CD4-positive, alpha-beta T cell treated with Interleukin-15 for 4 hours (primary cell): ENCODE data around the gene RAVER1.

Experiments used
- DNase-seq: peaks from one replicate; pipeline ENCODE4 v3.0.0-alpha.2; 2020; ENCODE audit warnings: low spot score

Gene RAVER1

GRCh38 chr19:10269333-10270179 is 63.8 kb downstream of the RAVER1 start:
- peak; percentile 89 for DNase-seq

DNA sequence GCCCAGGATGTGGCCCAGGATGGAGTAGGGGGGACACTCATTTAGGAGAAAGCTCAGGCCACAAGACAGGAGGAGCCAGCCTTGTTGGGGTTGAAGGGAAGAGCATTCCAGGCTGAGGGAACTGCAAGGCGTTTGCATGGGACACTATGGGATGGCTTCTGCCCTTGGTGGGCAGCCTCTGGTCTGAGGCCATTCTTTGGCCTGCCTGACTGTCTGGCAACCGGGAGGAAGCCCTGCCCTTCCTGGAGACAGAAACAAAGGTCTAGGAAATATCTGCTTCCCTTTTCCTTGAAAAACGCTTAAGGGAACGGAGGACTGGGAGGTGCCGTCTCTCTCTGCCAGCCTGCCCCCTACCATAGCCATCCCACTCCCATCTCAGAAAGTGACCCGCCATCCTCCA is 65.3 kb downstream of the RAVER1 start:
- no peak for DNase-seq

DNA sequence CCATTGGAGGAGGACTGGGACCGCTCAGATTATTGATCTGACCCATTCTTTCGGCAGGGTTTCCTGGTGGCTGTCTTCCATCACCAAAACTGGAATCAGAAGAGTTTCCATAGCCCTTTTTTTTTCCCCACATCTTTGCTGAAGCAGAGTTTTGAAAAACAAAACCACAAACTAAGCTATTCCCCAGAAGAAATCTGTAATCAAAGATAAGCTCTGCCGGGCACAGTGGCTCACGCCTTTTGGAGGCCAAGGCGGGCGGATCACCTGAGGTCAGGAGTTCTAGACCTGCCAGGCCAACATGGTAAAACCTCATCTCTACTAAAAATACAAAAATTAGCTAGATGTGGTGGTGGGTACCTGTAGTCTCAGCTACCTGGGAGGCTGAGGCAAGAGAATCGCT is 66.6 kb downstream of the RAVER1 start:
- no peak for DNase-seq
